GM12878 (cell line): ENCODE data around the gene RALGPS1. TPM values are rescaled to one million over a fixed set of nuclear protein-coding genes. Genes with fewer than 3 reads are reported as not detected.

ENCODE experiments used
- CHD2 ChIP-seq: IDR thresholded peaks from 2 replicates; pipeline ENCODE4 v1.6.1; 2011; ENCODE audit warnings: low read depth, low read length, improper control_type of control experiment, borderline replicate concordance
- CHD4 ChIP-seq: fragments of 200-600 bp; sonication (generic); IDR thresholded peaks from 2 replicates; pipeline ENCODE4 v1.6.1; 2016; ENCODE audit warnings: mild to moderate bottlenecking
- IKZF1 ChIP-seq: fragments of 450-650 bp; conservative IDR thresholded peaks from 2 replicates; pipeline ENCODE4 v1.6.1; 2017; ENCODE audit warnings: antibody characterized with exemption, mild to moderate bottlenecking
- IRF4 ChIP-seq: IDR thresholded peaks from 2 replicates; pipeline ENCODE4 v1.6.1; 2011; ENCODE audit warnings: low read depth, low read length
- MTA3 ChIP-seq: IDR thresholded peaks from 2 replicates; pipeline ENCODE4 v1.6.1; 2012; ENCODE audit warnings: low read length, inconsistent platforms, borderline replicate concordance
- NR2C1 ChIP-seq: fragments of 450-650 bp; IDR thresholded peaks from 2 replicates; pipeline ENCODE4 v1.6.1; 2017; ENCODE audit warnings: antibody characterized with exemption, mild to moderate bottlenecking, moderate library complexity
- RUNX3 ChIP-seq: IDR thresholded peaks from 2 replicates; pipeline ENCODE4 v1.6.1; 2012; ENCODE audit warnings: low read length, inconsistent platforms
- SIN3A ChIP-seq: IDR thresholded peaks from 2 replicates; pipeline ENCODE4 v1.6.1; 2012; ENCODE audit warnings: low read depth, low read length, improper control_type of control experiment
- SMC3 ChIP-seq: IDR thresholded peaks from 2 replicates; pipeline ENCODE4 v1.6.1; 2011; ENCODE audit warnings: low read length, improper control_type of control experiment, borderline replicate concordance
- TAF1 ChIP-seq: IDR thresholded peaks from 2 replicates; pipeline ENCODE4 v1.6.1; 2011; ENCODE audit warnings: mild to moderate bottlenecking, low read depth, low read length, borderline replicate concordance
- YBX1 ChIP-seq: fragments of 450-650 bp; IDR thresholded peaks from 2 replicates; pipeline ENCODE4 v1.6.1; 2016; ENCODE audit warnings: antibody characterized with exemption
- polyA plus RNA-seq, 11 experiments: library from polyadenylated mRNA; depleted of rRNA in 4 of 11; unstranded in 6 of 11; stranded (reverse) in 5 of 11; fragments of >200 nt; fragmentation: Nextera tagmentation in 4 of 11; fragmentation: Illumina TruSeq in 1 of 11; extraction: Ambion mirVana in 4 of 11; extraction: Trizol in 1 of 11; gene quantifications; 1 replicate in 1 of 11; 2 replicates in 10 of 11; pipeline versions ENCODE4 v1.2.1 to v1.2.3, GENCODE V29; 2011 to 2016; ENCODE audit warnings: inconsistent platforms in 2 of 11, missing spikeins in 2 of 11, low read depth in 1 of 11
- total RNA-seq, 4 experiments: library from RNA; depleted of rRNA in 3 of 4; stranded (reverse); fragments of >200 nt in 3 of 4; fragmentation: Illumina TruSeq in 1 of 4; extraction: Trizol in 1 of 4; gene quantifications; 2 replicates each; pipeline versions ENCODE4 v1.2.1 to v1.2.3, GENCODE V29; 2013 to 2021
- TF ChIP-seq, protein P1 (sequence below), 3 experiments: IDR thresholded peaks in 2 of 3; conservative IDR thresholded peaks in 1 of 3; 2 replicates each; pipeline ENCODE4 v1.5.1; 2011; ENCODE audit warnings: low read depth in 3 of 3, low read length in 3 of 3, mild to moderate bottlenecking in 3 of 3, control low read depth in 2 of 3, moderate library complexity in 2 of 3, inconsistent platforms in 1 of 3, mixed read lengths in 1 of 3; ENCODE audit not compliant: control insufficient read depth in 2 of 3, insufficient read depth in 1 of 3; ENCODE audit errors: extremely low read depth in 1 of 3
- TF ChIP-seq, protein P2 (sequence below): fragments of 150-350 bp; IDR thresholded peaks from 2 replicates; pipeline ENCODE4 v1.6.1; 2014; ENCODE audit warnings: mild to moderate bottlenecking, low read depth, low read length
- TF ChIP-seq, protein P3 (sequence below): fragments of 450-650 bp; IDR thresholded peaks from 2 replicates; pipeline ENCODE4 v1.6.1; 2016; ENCODE audit warnings: mild to moderate bottlenecking, moderate library complexity, borderline replicate concordance
- TF ChIP-seq, protein P4 (sequence below): IDR thresholded peaks from 2 replicates; pipeline ENCODE4 v1.6.1; 2012; ENCODE audit warnings: improper control_type of control experiment, low read depth, low read length; ENCODE audit not compliant: insufficient replicate concordance

The RALGPS1 gene
- total and polyA plus RNA-seq, 10 of the 15 experiments (the other 5 are each of a cell fraction or from before 2014, with no cell fraction given), result 0.13 to 5.6 (median 2.7) TPM

DNA sequence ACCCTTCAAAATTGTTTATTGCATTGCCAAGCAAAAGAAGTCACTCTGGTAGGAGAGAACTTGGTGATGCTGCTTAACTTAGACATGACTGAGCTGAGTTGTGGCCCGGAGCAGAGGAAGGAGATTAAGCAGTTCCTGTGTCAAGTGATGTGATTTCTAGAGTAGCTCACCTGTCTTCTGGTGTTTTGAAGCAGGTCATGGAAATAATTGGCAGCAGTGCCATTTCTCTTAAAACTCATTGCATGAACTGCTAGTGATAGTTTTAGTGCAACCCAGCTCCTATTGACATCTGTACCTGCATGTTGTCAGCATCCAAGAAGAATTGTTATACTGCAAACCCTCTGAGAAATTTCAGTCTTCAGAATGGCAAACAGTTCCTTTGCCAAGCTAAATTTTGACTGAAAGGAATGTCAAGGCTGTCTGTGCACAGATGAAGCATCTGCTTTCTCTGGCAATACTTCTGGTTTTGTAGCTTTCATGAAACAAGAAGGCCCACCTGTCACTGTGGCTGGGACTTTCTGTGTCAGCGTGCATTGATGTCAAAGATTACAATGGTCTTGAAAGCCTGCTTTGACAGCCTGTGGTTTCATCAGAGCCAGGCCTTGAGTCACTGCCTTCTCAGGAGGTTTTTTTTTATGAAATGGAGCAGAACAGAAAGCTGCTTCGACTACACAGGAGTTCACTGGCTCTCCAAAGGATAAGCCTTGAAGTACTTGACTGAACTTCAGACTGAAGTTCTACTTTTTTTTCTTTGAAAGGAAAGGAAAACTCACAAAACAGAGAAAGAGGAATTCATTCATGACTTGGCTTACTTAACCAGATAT, 90.6 kb downstream of the RALGPS1 start (continued):
- TF ChIP-seq, protein P1, sequence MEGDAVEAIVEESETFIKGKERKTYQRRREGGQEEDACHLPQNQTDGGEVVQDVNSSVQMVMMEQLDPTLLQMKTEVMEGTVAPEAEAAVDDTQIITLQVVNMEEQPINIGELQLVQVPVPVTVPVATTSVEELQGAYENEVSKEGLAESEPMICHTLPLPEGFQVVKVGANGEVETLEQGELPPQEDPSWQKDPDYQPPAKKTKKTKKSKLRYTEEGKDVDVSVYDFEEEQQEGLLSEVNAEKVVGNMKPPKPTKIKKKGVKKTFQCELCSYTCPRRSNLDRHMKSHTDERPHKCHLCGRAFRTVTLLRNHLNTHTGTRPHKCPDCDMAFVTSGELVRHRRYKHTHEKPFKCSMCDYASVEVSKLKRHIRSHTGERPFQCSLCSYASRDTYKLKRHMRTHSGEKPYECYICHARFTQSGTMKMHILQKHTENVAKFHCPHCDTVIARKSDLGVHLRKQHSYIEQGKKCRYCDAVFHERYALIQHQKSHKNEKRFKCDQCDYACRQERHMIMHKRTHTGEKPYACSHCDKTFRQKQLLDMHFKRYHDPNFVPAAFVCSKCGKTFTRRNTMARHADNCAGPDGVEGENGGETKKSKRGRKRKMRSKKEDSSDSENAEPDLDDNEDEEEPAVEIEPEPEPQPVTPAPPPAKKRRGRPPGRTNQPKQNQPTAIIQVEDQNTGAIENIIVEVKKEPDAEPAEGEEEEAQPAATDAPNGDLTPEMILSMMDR (IDR thresholded peaks at IDR 0.05 in 2 of 3, conservative IDR thresholded peaks at IDR 0.05 in 1 of 3; ENCODE audit: control insufficient read depth in 2 of 3, extremely low read depth in 1 of 3, insufficient read depth in 1 of 3, low read depth in 3 of 3, low read length in 3 of 3), result no peak
- TF ChIP-seq SMC3 (peak; percentile 27; the same call in 1 of the 2 replicates), TAF1 (no peak), IRF4 (peak; percentile 86), RUNX3 (peak; percentile 99), IKZF1 (peak; percentile 91), MTA3 (peak; percentile 83; the same call in 1 of the 2 replicates), NR2C1 (peak; percentile 88), SIN3A (peak; percentile 63; the same call in 1 of the 2 replicates), CHD4 (no peak), CHD2 (peak; percentile 94), YBX1 (no peak)
- TF ChIP-seq, protein P2, sequence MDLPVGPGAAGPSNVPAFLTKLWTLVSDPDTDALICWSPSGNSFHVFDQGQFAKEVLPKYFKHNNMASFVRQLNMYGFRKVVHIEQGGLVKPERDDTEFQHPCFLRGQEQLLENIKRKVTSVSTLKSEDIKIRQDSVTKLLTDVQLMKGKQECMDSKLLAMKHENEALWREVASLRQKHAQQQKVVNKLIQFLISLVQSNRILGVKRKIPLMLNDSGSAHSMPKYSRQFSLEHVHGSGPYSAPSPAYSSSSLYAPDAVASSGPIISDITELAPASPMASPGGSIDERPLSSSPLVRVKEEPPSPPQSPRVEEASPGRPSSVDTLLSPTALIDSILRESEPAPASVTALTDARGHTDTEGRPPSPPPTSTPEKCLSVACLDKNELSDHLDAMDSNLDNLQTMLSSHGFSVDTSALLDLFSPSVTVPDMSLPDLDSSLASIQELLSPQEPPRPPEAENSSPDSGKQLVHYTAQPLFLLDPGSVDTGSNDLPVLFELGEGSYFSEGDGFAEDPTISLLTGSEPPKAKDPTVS, result no peak
- TF ChIP-seq, protein P3, sequence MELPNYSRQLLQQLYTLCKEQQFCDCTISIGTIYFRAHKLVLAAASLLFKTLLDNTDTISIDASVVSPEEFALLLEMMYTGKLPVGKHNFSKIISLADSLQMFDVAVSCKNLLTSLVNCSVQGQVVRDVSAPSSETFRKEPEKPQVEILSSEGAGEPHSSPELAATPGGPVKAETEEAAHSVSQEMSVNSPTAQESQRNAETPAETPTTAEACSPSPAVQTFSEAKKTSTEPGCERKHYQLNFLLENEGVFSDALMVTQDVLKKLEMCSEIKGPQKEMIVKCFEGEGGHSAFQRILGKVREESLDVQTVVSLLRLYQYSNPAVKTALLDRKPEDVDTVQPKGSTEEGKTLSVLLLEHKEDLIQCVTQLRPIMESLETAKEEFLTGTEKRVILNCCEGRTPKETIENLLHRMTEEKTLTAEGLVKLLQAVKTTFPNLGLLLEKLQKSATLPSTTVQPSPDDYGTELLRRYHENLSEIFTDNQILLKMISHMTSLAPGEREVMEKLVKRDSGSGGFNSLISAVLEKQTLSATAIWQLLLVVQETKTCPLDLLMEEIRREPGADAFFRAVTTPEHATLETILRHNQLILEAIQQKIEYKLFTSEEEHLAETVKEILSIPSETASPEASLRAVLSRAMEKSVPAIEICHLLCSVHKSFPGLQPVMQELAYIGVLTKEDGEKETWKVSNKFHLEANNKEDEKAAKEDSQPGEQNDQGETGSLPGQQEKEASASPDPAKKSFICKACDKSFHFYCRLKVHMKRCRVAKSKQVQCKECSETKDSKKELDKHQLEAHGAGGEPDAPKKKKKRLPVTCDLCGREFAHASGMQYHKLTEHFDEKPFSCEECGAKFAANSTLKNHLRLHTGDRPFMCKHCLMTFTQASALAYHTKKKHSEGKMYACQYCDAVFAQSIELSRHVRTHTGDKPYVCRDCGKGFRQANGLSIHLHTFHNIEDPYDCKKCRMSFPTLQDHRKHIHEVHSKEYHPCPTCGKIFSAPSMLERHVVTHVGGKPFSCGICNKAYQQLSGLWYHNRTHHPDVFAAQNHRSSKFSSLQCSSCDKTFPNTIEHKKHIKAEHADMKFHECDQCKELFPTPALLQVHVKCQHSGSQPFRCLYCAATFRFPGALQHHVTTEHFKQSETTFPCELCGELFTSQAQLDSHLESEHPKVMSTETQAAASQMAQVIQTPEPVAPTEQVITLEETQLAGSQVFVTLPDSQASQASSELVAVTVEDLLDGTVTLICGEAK, result peak; percentile 62; the same call in 1 of the 2 replicates
- TF ChIP-seq, protein P4, sequence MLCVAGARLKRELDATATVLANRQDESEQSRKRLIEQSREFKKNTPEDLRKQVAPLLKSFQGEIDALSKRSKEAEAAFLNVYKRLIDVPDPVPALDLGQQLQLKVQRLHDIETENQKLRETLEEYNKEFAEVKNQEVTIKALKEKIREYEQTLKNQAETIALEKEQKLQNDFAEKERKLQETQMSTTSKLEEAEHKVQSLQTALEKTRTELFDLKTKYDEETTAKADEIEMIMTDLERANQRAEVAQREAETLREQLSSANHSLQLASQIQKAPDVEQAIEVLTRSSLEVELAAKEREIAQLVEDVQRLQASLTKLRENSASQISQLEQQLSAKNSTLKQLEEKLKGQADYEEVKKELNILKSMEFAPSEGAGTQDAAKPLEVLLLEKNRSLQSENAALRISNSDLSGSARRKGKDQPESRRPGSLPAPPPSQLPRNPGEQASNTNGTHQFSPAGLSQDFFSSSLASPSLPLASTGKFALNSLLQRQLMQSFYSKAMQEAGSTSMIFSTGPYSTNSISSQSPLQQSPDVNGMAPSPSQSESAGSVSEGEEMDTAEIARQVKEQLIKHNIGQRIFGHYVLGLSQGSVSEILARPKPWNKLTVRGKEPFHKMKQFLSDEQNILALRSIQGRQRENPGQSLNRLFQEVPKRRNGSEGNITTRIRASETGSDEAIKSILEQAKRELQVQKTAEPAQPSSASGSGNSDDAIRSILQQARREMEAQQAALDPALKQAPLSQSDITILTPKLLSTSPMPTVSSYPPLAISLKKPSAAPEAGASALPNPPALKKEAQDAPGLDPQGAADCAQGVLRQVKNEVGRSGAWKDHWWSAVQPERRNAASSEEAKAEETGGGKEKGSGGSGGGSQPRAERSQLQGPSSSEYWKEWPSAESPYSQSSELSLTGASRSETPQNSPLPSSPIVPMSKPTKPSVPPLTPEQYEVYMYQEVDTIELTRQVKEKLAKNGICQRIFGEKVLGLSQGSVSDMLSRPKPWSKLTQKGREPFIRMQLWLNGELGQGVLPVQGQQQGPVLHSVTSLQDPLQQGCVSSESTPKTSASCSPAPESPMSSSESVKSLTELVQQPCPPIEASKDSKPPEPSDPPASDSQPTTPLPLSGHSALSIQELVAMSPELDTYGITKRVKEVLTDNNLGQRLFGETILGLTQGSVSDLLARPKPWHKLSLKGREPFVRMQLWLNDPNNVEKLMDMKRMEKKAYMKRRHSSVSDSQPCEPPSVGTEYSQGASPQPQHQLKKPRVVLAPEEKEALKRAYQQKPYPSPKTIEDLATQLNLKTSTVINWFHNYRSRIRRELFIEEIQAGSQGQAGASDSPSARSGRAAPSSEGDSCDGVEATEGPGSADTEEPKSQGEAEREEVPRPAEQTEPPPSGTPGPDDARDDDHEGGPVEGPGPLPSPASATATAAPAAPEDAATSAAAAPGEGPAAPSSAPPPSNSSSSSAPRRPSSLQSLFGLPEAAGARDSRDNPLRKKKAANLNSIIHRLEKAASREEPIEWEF, result peak; percentile 85
